ENCODE results near the gene REC8.
A peak's percentile ranks its signal among the peaks of the same experiment; 100 is the strongest.
"Not testable (repeated sequence)": the region's sequence is repeated elsewhere in the genome, so short reads cannot be mapped to it uniquely, and the experiment has no call there.

The REC8 gene

DNA sequence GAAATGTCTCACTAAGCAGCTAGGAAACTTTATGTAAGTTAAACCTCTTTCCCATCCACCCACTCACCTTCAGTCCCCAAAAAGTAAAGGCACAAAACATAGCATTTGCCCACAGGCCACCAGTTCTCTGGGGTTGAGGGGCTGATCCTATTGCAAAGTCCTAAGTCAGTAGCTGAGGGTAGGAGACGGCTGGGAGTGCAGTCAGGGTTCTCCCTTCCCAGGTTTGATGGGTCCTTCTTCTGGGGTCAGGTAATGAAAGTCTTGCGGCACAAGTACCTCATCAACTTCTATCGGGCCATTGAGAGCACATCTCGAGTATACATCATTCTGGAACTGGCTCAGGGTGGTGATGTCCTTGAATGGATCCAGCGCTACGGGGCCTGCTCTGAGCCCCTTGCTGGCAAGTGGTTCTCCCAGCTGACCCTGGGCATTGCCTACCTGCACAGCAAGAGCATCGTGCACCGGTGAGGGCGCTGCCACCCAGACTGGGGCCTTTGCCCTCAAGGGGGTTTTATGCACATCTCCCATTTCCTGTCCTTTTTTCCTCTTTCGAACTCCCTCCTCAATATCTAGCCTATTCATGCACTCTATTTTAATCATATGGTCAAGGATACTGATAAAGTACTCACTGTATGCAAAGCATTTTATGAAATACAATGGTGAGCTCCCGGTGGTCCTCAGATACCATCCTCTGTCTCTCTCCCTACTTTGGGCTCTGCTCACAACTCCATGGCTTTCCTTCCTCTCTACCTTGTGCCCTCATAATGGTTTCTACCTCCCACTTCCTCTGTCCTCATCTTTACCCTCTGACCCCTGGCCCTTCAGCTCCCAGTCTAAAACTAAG lies 34.6 kb downstream of the REC8 start:
- no peak for DNase-seq

DNA sequence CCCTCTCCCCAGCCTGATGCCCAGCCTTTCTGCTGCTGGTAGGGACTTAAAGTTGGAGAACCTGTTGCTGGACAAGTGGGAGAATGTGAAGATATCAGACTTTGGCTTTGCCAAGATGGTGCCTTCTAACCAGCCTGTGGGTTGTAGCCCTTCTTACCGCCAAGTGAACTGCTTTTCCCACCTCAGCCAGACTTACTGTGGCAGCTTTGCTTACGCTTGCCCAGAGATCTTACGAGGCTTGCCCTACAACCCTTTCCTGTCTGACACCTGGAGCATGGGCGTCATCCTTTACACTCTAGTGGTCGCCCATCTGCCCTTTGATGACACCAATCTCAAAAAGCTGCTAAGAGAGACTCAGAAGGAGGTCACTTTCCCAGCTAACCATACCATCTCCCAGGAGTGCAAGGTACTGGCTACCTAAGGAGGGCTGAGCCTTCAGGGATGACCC lies 35.2 kb downstream of the REC8 start:
- DNase-seq, result no peak

DNA sequence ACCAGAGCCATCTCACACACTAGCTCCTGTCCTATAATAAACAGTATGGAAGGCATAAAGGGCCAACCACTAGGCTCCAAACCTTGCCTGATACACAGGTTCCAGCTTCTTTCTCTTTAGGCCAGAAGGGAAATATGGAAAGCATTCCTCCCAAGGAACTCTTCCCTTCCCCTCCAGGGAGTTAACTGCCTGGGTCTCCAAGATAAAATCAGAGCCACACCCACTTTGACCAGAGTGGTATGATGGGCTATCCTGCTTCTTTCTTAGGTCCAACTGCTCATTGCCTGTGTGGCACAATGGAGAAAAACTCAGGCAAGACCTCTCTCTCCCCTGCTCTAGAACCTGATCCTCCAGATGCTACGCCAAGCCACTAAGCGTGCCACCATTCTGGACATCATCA lies 35.7 kb downstream of the REC8 start:
- no peak for DNase-seq

GRCh38 chr14:24211311-24211710 lies 39.4 kb downstream of the REC8 start:
- no peak for DNase-seq

DNA sequence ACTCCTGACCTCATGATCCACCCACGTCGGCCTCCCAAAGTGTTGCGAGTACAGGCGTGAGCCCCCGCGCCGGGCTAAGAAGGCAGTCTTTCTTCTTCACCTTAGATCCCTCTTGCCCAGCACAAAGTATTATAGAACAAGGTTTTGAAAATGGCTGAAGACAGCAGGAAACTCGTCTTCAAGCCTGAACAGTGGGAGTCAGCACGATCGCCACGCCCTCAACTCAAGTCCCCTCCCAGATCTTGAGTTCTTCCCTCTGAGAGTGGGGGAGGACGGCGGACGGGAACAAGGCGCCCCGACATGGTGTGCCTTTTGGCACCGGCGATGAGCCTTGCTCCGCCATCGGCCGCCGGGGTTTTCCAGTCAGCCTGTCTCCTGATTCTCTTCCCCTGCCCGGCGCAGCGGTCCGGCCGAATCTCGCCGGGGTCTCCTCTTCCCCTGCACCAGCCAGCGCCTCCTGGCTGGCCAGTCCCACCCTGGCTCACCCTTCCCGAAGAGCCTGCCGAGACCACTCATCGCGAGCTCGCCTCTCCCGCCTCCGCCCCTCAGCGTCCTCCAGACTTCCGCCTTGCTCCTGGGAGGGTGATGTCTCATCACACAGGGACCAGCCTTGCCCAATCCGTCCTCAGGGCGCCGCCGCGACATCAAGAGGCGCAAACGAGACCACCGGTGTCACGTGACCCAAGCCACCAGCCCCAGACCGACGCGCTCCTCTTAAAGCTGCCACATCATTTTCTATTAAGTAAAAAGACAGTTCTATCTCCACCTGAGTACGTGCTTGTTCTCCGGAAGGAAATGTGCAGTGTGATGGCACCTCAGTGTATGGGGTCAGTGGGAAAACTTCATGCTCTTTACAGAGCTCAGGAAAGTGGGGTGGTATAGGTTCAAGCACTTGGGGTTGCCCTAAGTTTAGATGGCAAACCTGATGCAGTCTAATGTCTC lies 41.3 kb downstream of the REC8 start, which contains the start of gene CHMP4A:
CHMP4A (minus strand) TSS at position 565 of the 942 bp plus-strand sequence; CDS start at position 516, 49 bp downstream.
- peak; percentile 97 for DNase-seq

GRCh38 chr14:24213866-24214662 lies 42.2 kb downstream of the REC8 start:
- DNase-seq, result no peak

- DNase-seq, result peak; percentile 91
These were observed 43.8 kb downstream of the REC8 start, which contains the start of gene MDP1 for GRCh38 chr14:24215495-24216344. MDP1 (minus strand) TSS chr14:24216066; CDS start chr14:24215955, 111 bp downstream.

DNA sequence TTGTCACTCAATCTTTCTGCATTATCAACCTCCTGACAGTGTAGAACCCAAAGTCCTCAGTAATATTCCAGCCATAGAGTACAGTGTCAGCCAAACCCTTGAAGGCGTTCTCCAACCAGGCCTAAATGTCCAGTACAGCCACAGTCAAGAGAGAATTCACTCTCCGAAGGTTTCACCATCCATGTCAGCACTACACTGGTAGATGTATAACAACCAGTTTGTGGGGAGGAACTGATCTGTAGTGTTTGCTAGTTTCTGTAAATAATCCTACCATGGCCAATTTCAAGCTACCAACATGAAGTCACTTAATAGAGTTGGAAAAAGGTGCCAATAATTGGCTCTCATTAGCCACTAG lies 44.4 kb downstream of the REC8 start:
- no peak for DNase-seq

GRCh38 chr14:24216876-24217275 lies 45.0 kb downstream of the REC8 start:
- not testable (repeated sequence) for DNase-seq

DNA sequence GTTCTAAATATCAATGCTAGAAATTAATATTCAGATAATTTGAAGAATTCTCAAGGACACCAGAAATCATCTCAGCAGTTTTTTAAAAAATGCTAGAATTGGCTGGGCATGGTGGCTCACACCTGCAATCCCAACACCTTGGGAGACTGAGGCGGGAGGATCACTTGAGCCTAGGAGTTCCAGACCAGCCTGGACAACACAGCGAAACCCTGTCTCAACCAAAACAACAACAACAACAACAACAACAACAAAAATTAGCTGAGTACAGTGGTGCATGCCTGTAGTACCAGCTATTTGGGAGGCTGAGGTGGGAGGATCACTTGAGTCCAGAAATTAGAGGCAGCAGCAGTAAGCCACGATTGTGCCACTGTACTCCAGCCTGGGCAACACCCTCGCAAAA lies 47.2 kb downstream of the REC8 start:
- no peak for DNase-seq

- DNase-seq, result no peak
These were observed 47.6 kb downstream of the REC8 start for GRCh38 chr14:24219521-24219920.

- not testable (repeated sequence) for DNase-seq
These were observed 51.1 kb downstream of the REC8 start for GRCh38 chr14:24222987-24223386.

GRCh38 chr14:24224618-24225071 lies 52.8 kb downstream of the REC8 start:
- DNase-seq, result no peak

GRCh38 chr14:24226473-24226872 lies 54.6 kb downstream of the REC8 start:
- DNase-seq, result no peak

GRCh38 chr14:24228902-24229301 lies 57.0 kb downstream of the REC8 start:
- no peak for DNase-seq

Data from GDM1 (cell line).